ENCODE results near the gene PSMD13.

PSMD13 gene

GRCh38 chr11:253160-253885 is 16.5 kb downstream of the PSMD13 start:
- Histone ChIP-seq H3K27me3 (replicated peaks) (no peaks in the 10 kb centered on the region), H3K4me3 (ENCODE audit: low read depth, low read length) (no peak overlapping the region), H3K36me3 (replicated peaks) (peaks cover 50% of the 10 kb centered on the region), H3K27ac (no peak overlapping the region)
- in situ Hi-C loops (cut with HindIII; ENCODE audit: low pct_ligation_motif_present, low sequenced_read_pairs), result no loop called here
- TF ChIP-seq, protein P1, sequence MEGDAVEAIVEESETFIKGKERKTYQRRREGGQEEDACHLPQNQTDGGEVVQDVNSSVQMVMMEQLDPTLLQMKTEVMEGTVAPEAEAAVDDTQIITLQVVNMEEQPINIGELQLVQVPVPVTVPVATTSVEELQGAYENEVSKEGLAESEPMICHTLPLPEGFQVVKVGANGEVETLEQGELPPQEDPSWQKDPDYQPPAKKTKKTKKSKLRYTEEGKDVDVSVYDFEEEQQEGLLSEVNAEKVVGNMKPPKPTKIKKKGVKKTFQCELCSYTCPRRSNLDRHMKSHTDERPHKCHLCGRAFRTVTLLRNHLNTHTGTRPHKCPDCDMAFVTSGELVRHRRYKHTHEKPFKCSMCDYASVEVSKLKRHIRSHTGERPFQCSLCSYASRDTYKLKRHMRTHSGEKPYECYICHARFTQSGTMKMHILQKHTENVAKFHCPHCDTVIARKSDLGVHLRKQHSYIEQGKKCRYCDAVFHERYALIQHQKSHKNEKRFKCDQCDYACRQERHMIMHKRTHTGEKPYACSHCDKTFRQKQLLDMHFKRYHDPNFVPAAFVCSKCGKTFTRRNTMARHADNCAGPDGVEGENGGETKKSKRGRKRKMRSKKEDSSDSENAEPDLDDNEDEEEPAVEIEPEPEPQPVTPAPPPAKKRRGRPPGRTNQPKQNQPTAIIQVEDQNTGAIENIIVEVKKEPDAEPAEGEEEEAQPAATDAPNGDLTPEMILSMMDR (IDR thresholded peaks at IDR 0.05; ENCODE audit: low read depth, low read length, missing control alignments), result no peak
- DNase-seq, result no peak

GRCh38 chr11:253886-254270 is 17.1 kb downstream of the PSMD13 start:
- TF ChIP-seq, protein P1 (IDR thresholded peaks at IDR 0.05; ENCODE audit: low read depth, low read length, missing control alignments), result no peak

GRCh38 chr11:255176-255575 is 18.4 kb downstream of the PSMD13 start:
- in situ Hi-C loops (cut with HindIII; ENCODE audit: low pct_ligation_motif_present, low sequenced_read_pairs), result no loop called here
- H3K4me3 ChIP-seq (ENCODE audit: low read depth, low read length), result no peak overlapping the region
- peaks cover 36% of the 10 kb centered on the region for H3K36me3 ChIP-seq (replicated peaks)
- H3K27ac ChIP-seq, result no peak overlapping the region
- H3K27me3 ChIP-seq (replicated peaks), result no peaks in the 10 kb centered on the region
- DNase-seq, result no peak
- TF ChIP-seq, protein P1 (IDR thresholded peaks at IDR 0.05; ENCODE audit: low read depth, low read length, missing control alignments), result no peak

More at GRCh38 chr11:253886-254270, 17.1 kb downstream of the PSMD13 start:
- H3K27ac ChIP-seq, result no peak overlapping the region
- H3K36me3 ChIP-seq (replicated peaks), result peaks cover 47% of the 10 kb centered on the region
- no peaks in the 10 kb centered on the region for H3K27me3 ChIP-seq (replicated peaks)
- H3K4me3 ChIP-seq (ENCODE audit: low read depth, low read length), result no peak overlapping the region
- no peak for DNase-seq
- in situ Hi-C loops (cut with HindIII; ENCODE audit: low pct_ligation_motif_present, low sequenced_read_pairs), result no loop called here

- Histone ChIP-seq H3K36me3 (replicated peaks) (peaks cover 30% of the 10 kb centered on the region), H3K27ac (no peak overlapping the region), H3K27me3 (replicated peaks) (no peaks in the 10 kb centered on the region), H3K4me3 (ENCODE audit: low read depth, low read length) (no peak overlapping the region)
- DNase-seq, result no peak
- in situ Hi-C loops (cut with HindIII; ENCODE audit: low pct_ligation_motif_present, low sequenced_read_pairs), result no loop called here
- TF ChIP-seq, protein P1 (IDR thresholded peaks at IDR 0.05; ENCODE audit: low read depth, low read length, missing control alignments), result no peak
Measured at GRCh38 chr11:255816-256215, 19.0 kb downstream of the PSMD13 start.

DNA sequence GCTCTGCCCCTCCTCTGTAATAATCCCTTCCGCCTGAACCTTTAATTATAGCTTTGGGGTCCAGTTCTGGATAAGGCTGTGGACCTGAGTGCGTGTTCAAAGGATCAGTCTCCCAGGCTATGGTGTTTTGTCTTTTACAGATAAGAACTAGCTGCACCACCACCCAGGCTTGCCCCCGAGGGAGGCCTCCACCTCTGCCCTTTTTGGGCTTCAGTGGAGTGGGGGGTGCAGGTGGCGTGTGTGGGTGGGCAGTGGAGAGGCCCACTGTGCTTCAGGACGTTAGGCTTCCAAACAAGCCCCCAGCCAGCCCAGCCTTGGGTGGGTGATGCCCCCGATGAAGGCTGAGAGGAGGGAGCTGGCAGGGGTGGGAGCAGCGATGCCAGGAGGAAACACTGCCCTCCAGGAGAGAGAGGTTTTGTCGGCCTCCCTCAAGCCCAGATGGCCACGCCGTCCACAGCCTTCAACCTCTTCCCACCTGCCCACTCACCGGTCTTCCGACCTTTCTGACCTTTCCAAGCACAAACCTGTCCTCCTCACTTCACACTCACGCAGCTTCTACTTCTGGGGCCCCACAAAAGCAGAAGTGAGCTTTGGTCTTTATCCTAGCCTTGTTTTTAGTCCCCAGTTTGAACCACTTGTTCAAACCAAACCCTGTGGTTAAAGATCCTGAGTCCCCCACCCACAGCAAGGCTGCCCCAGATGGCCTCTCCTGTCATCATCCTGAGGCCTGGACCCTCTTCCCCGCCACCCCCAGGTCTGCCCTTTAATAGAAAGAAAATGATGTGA is 20.4 kb downstream of the PSMD13 start:
- H3K36me3 ChIP-seq (replicated peaks), result peaks cover 18% of the 10 kb centered on the region
- DNase-seq, result no peak
- no peak overlapping the region for H3K27ac ChIP-seq
- in situ Hi-C loops (cut with HindIII; ENCODE audit: low pct_ligation_motif_present, low sequenced_read_pairs), result no loop called here
- H3K4me3 ChIP-seq (ENCODE audit: low read depth, low read length), result no peak overlapping the region
- H3K27me3 ChIP-seq (replicated peaks), result no peaks in the 10 kb centered on the region
- TF ChIP-seq, protein P1 (IDR thresholded peaks at IDR 0.05; ENCODE audit: low read depth, low read length, missing control alignments), result no peak

Data from brain microvascular endothelial cell (primary cell).